DOHH2 (cell line): Measurements from ENCODE around the gene ARRB1.

Experiments
- H3F3A ChIP-seq: fragments of 200-600 bp; sonication (generic), shearing (Covaris generic); 2 replicates; pipeline ENCODE4 v1.6.0; 2016; ENCODE audit warnings: antibody characterized with exemption, mild to moderate bottlenecking; ENCODE audit not compliant: control insufficient read depth, insufficient read depth
- H3K27ac ChIP-seq: fragments of 200-600 bp; sonication (generic); 2 replicates; pipeline ENCODE4 v1.5.1; 2014; ENCODE audit warnings: low read depth, mild to moderate bottlenecking, low read length, moderate library complexity
- H3K27me3 ChIP-seq: fragments of 200-600 bp; sonication (generic); 2 replicates; pipeline ENCODE4 v1.6.1; 2014; ENCODE audit warnings: mild to moderate bottlenecking, low read length, mixed read lengths; ENCODE audit not compliant: control insufficient read depth
- H3K36me3 ChIP-seq: fragments of 200-600 bp; sonication (generic); 2 replicates; pipeline ENCODE4 v1.6.1; 2014; ENCODE audit warnings: mild to moderate bottlenecking, low read length, moderate library complexity, mixed read lengths; ENCODE audit not compliant: control insufficient read depth
- H3K4me1 ChIP-seq: fragments of 200-600 bp; sonication (generic); 2 replicates; pipeline ENCODE4 v1.6.1; 2014; ENCODE audit warnings: mild to moderate bottlenecking, low read length, mixed read lengths; ENCODE audit not compliant: control insufficient read depth
- H3K4me2 ChIP-seq: fragments of 200-600 bp; sonication (generic); 2 replicates; pipeline ENCODE4 v1.6.0; 2014; ENCODE audit warnings: mild to moderate bottlenecking, low read length, moderate library complexity
- H3K4me3 ChIP-seq: fragments of 200-600 bp; sonication (generic); 2 replicates; pipeline ENCODE4 v1.5.1; 2014; ENCODE audit warnings: mild to moderate bottlenecking, low read length, mixed read lengths
- H3K79me2 ChIP-seq: fragments of 200-600 bp; sonication (generic); 2 replicates; pipeline ENCODE4 v1.6.1; 2014; ENCODE audit warnings: mild to moderate bottlenecking, low read length, mixed read lengths; ENCODE audit not compliant: control insufficient read depth
- H3K9me2 ChIP-seq: fragments of 200-600 bp; sonication (generic); replicated peaks from 2 replicates; pipeline ENCODE4 v1.6.1; 2014; ENCODE audit warnings: mild to moderate bottlenecking, low read length, mixed read lengths; ENCODE audit not compliant: control insufficient read depth
- H3K9me3 ChIP-seq: fragments of 200-600 bp; sonication (generic); 2 replicates; pipeline ENCODE4 v1.6.1; 2014; ENCODE audit warnings: antibody characterized with exemption, low read length, mixed read lengths; ENCODE audit not compliant: control insufficient read depth, insufficient read depth
- H4K20me1 ChIP-seq: fragments of 200-600 bp; sonication (generic); 2 replicates; pipeline ENCODE4 v1.6.0; 2014; ENCODE audit warnings: low read depth, mild to moderate bottlenecking, antibody characterized with exemption, low read length, moderate library complexity; ENCODE audit not compliant: control insufficient read depth, insufficient read depth
- CTCF ChIP-seq: fragments of 200-600 bp; sonication (generic); IDR thresholded peaks from one replicate; pipeline ENCODE4 v1.5.1; 2014; ENCODE audit warnings: antibody characterized with exemption, mild to moderate bottlenecking, low read depth, low read length; ENCODE audit not compliant: poor library complexity, severe bottlenecking
- EZH2phosphoT487 ChIP-seq: fragments of 200-600 bp; sonication (generic); IDR thresholded peaks from 2 replicates; pipeline ENCODE4 v1.6.1; 2017; ENCODE audit warnings: borderline replicate concordance, mild to moderate bottlenecking, antibody characterized with exemption, low read length, moderate library complexity, mixed read lengths

Gene ARRB1

GRCh38 chr11:75214843-75215242 lies 136.6 kb downstream of the ARRB1 start:
- H3K4me2 ChIP-seq: no peak overlapping the region
- peaks cover 3% of the 10 kb centered on the region; the same call in 1 of the 2 replicates for H4K20me1 ChIP-seq
- no peaks in the 10 kb centered on the region for H3K4me1 ChIP-seq
- no peaks in the 10 kb centered on the region for H3K27me3 ChIP-seq
- H3K79me2 ChIP-seq: no peaks in the 10 kb centered on the region
- H3K27ac ChIP-seq: no peak overlapping the region
- no peaks in the 10 kb centered on the region for H3K9me2 ChIP-seq
- no peaks in the 10 kb centered on the region for H3K36me3 ChIP-seq
- no peaks in the 10 kb centered on the region for H3K9me3 ChIP-seq
- H3K4me3 ChIP-seq: no peak overlapping the region
- no peaks in the 10 kb centered on the region for H3F3A ChIP-seq
- TF ChIP-seq EZH2phosphoT487: no peak
- TF ChIP-seq CTCF: no peak

GRCh38 chr11:75214411-75214821 lies 137.0 kb downstream of the ARRB1 start:
- Histone ChIP-seq H3K9me3 (no peaks in the 10 kb centered on the region), H3K27me3 (peaks cover 2% of the 10 kb centered on the region; the same call in 1 of the 2 replicates), H3K79me2 (no peaks in the 10 kb centered on the region), H3F3A (no peaks in the 10 kb centered on the region), H3K4me3 (no peak overlapping the region), H4K20me1 (peaks cover 3% of the 10 kb centered on the region; the same call in 1 of the 2 replicates), H3K4me1 (no peaks in the 10 kb centered on the region), H3K27ac (no peak overlapping the region), H3K36me3 (no peaks in the 10 kb centered on the region), H3K9me2 (no peaks in the 10 kb centered on the region), H3K4me2 (no peak overlapping the region)
- TF ChIP-seq CTCF (peak; percentile 39), EZH2phosphoT487 (no peak)
